CD14-positive monocyte (primary cell): ENCODE measurements around the gene CMTM8. TPM values are rescaled to one million over a fixed set of nuclear protein-coding genes. Genes with fewer than 3 reads are reported as not detected.
A peak's percentile ranks its signal among the peaks of the same experiment; 100 is the strongest.

Experiments
- DNase-seq, 3 donors: peaks; one replicate each; pipeline ENCODE4 v3.0.0-alpha.2; 2011 to 2022
- H2AFZ ChIP-seq: 2 replicates; pipeline ENCODE4 v1.6.0; 2012; ENCODE audit warnings: mild to moderate bottlenecking, low read depth, low read length, inconsistent platforms; ENCODE audit not compliant: insufficient read depth, poor library complexity, severe bottlenecking
- H3K27ac ChIP-seq, 2 donors: 1 replicate in 1 of 2; 2 replicates in 1 of 2; pipeline ENCODE4 v1.5.1; 2012 to 2013; ENCODE audit warnings: low read length in 2 of 2, control low read depth in 1 of 2, inconsistent platforms in 1 of 2, low read depth in 1 of 2, mild to moderate bottlenecking in 1 of 2
- H3K27me3 ChIP-seq, 2 donors: one replicate each; pipeline versions ENCODE4 v1.6.0 to v1.6.1; 2011 to 2013; ENCODE audit warnings: low read length in 2 of 2; ENCODE audit not compliant: control insufficient read depth in 2 of 2, insufficient read depth in 2 of 2
- H3K36me3 ChIP-seq, 2 donors: replicated peaks in 1 of 2; 1 replicate in 1 of 2; 2 replicates in 1 of 2; pipeline versions ENCODE4 v1.5.1 to v1.6.1; 2012 to 2013; ENCODE audit warnings: low read length in 2 of 2, control low read depth in 1 of 2, inconsistent platforms in 1 of 2, mild to moderate bottlenecking in 1 of 2; ENCODE audit not compliant: insufficient read depth in 2 of 2, control insufficient read depth in 1 of 2
- H3K4me1 ChIP-seq, 2 donors: 1 replicate in 1 of 2; 2 replicates in 1 of 2; pipeline versions ENCODE4 v1.5.1 to v1.6.1; 2012 to 2013; ENCODE audit warnings: low read length in 2 of 2, control low read depth in 1 of 2, inconsistent platforms in 1 of 2, mild to moderate bottlenecking in 1 of 2, moderate library complexity in 1 of 2; ENCODE audit not compliant: insufficient read depth in 2 of 2, control insufficient read depth in 1 of 2
- H3K4me2 ChIP-seq: replicated peaks from 2 replicates; pipeline ENCODE3; 2012; ENCODE audit warnings: low read length, moderate library complexity, mild to moderate bottlenecking; ENCODE audit not compliant: poor library complexity, severe bottlenecking; ENCODE audit errors: extremely low read depth
- H3K4me3 ChIP-seq, 3 experiments: fragments of 200-600 bp in 1 of 3; sonication (generic) in 1 of 3; replicated peaks in 1 of 3; 1 replicate in 2 of 3; 2 replicates in 1 of 3; pipeline ENCODE4 v1.5.1; 2011 to 2013; ENCODE audit warnings: low read length in 3 of 3, mild to moderate bottlenecking in 3 of 3, control low read depth in 2 of 3, low read depth in 2 of 3, inconsistent platforms in 1 of 3, moderate library complexity in 1 of 3
- H3K79me2 ChIP-seq: 2 replicates; pipeline ENCODE4 v1.6.0; 2012; ENCODE audit warnings: mild to moderate bottlenecking, control low read depth, inconsistent platforms, low read length, moderate library complexity; ENCODE audit not compliant: insufficient read depth
- H3K9ac ChIP-seq: 2 replicates; pipeline ENCODE4 v1.6.0; 2017; ENCODE audit warnings: low read length, mild to moderate bottlenecking; ENCODE audit not compliant: insufficient read depth, poor library complexity, severe bottlenecking
- H3K9me3 ChIP-seq, 2 donors: replicated peaks in 1 of 2; 1 replicate in 1 of 2; 2 replicates in 1 of 2; pipeline versions ENCODE4 v1.5.1 to v1.6.1; 2012 to 2013; ENCODE audit warnings: low read length in 2 of 2, control low read depth in 1 of 2; ENCODE audit not compliant: control insufficient read depth in 1 of 2, insufficient read depth in 1 of 2
- H4K20me1 ChIP-seq: 2 replicates; pipeline ENCODE4 v1.6.0; 2012; ENCODE audit warnings: mild to moderate bottlenecking, low read length, control low read depth, moderate library complexity; ENCODE audit not compliant: insufficient read depth
- H3K27ac Mint-ChIP-seq, 7 donors: one replicate each; pipeline ENCODE4 v1.8.0; 2020; ENCODE audit warnings: mild to moderate bottlenecking in 7 of 7, mixed read lengths in 7 of 7, moderate library complexity in 6 of 7, inconsistent platforms in 2 of 7
- H3K27me3 Mint-ChIP-seq, 3 donors: one replicate each; pipeline ENCODE4 v1.8.0; 2021 to 2022; ENCODE audit warnings: low read depth in 3 of 3, mild to moderate bottlenecking in 3 of 3, mixed read lengths in 3 of 3, moderate library complexity in 3 of 3, inconsistent platforms in 1 of 3
- H3K36me3 Mint-ChIP-seq, 2 donors: one replicate each; pipeline ENCODE4 v1.8.0; 2020; ENCODE audit warnings: mixed read lengths in 2 of 2, inconsistent platforms in 1 of 2, mild to moderate bottlenecking in 1 of 2
- H3K4me1 Mint-ChIP-seq: one replicate; pipeline ENCODE4 v1.8.0; 2020; ENCODE audit warnings: mild to moderate bottlenecking, mixed read lengths
- H3K4me3 Mint-ChIP-seq, 2 donors: one replicate each; pipeline ENCODE4 v1.8.0; 2020; ENCODE audit warnings: mild to moderate bottlenecking in 2 of 2, mixed read lengths in 2 of 2, moderate library complexity in 1 of 2
- H3K9me3 Mint-ChIP-seq, 7 donors: one replicate each; pipeline ENCODE4 v1.8.0; 2020 to 2022; ENCODE audit warnings: mixed read lengths in 7 of 7, mild to moderate bottlenecking in 6 of 7, moderate library complexity in 6 of 7, inconsistent platforms in 2 of 7
- CTCF ChIP-seq: fragments of 200-600 bp; IDR thresholded peaks from one replicate; pipeline ENCODE4 v1.8.0; 2022; ENCODE audit warnings: antibody characterized with exemption, mild to moderate bottlenecking
- WGBS: methylation state at CpG from one replicate; pipeline ENCODE4 v1.1.5; 2013; ENCODE audit warnings: missing lambda C conversion rate; ENCODE audit not compliant: insufficient coverage; 5-methylcytosine and 5-hydroxymethylcytosine counted together
- intact Hi-C, 2 donors: fragments of 100-400 bp; cut with micrococcal nuclease; formaldehyde crosslinking; loops; one replicate each; pipeline versions ENCODE4 v1.15.0 to v1.15.1; 2023
- polyA plus RNA-seq, 3 donors: library from polyadenylated mRNA; depleted of rRNA in 1 of 3; unstranded in 2 of 3; stranded (reverse) in 1 of 3; fragments of 300-500 nt in 2 of 3; fragments of >200 nt in 1 of 3; fragmentation: Illumina TruSeq in 2 of 3; gene quantifications; 1 replicate in 2 of 3; 2 replicates in 1 of 3; pipeline ENCODE4 v1.2.3, GENCODE V29; 2012 to 2021

Gene CMTM8
- polyA plus RNA-seq, 3 donors: 0.46 to 2.5 (median 0.94) TPM

GRCh38 chr3:32398531-32398930 is 160.1 kb downstream of the CMTM8 start:
- Histone ChIP-seq H3K9ac (peak overlapping the region; percentile 43), H3K27me3 (no peaks in the 10 kb centered on the region), H3K9me3 (no peaks in the 10 kb centered on the region), H3K4me2 (peak overlapping the region; percentile 66), H2AFZ (no peak overlapping the region), H3K36me3 (no peaks in the 10 kb centered on the region), H3K27ac (peak overlapping the region; percentile 81 to 85), H3K4me1 (peaks cover 90 to 100% of the 10 kb centered on the region in 2 donors), H4K20me1 (peaks cover 46% of the 10 kb centered on the region), H3K4me3 (peak overlapping the region in 2 of 3 experiments; percentile 5 to 61), H3K79me2 (peaks cover 99% of the 10 kb centered on the region)
- Mint-ChIP-seq H3K4me1 (peaks cover 90% of the 10 kb centered on the region), H3K36me3 (peaks cover 10 to 14% of the 10 kb centered on the region in 2 donors), H3K4me3 (peak overlapping the region; percentile 77 to 94), H3K27ac (peak overlapping the region; percentile 96 to 100 (median 99)), H3K27me3 (peaks cover 0 to 2% (median 0%) of the 10 kb centered on the region in 3 donors), H3K9me3 (no peaks in the 10 kb centered on the region)
- peak; percentile 63 to 79 (median 79) for DNase-seq
- TF ChIP-seq CTCF: no peak
- 0% methylated on average over 8 of the region's 10 CpGs for WGBS
- intact Hi-C loops: no loop called here

- Histone ChIP-seq H3K27ac (peak overlapping the region; percentile 81 to 85), H4K20me1 (peaks cover 40% of the 10 kb centered on the region), H3K36me3 (no peaks in the 10 kb centered on the region), H3K9me3 (no peaks in the 10 kb centered on the region), H3K9ac (peak overlapping the region; percentile 43), H3K27me3 (no peaks in the 10 kb centered on the region), H3K4me3 (peak overlapping the region in 1 of 3 experiments; percentile 61), H3K4me2 (peak overlapping the region; percentile 66), H2AFZ (no peak overlapping the region), H3K79me2 (peaks cover 99% of the 10 kb centered on the region), H3K4me1 (peaks cover 90 to 100% of the 10 kb centered on the region in 2 donors)
- intact Hi-C loops: no loop called here
- peaks cover 90% of the 10 kb centered on the region for H3K4me1 Mint-ChIP-seq
- H3K4me3 Mint-ChIP-seq: peak overlapping the region; percentile 77 to 94
- H3K27me3 Mint-ChIP-seq: no peaks in the 10 kb centered on the region
- H3K27ac Mint-ChIP-seq: peak overlapping the region; percentile 96 to 100 (median 99)
- WGBS: 83% methylated on average over 1 of the region's 2 CpGs
- H3K9me3 Mint-ChIP-seq: no peaks in the 10 kb centered on the region
- DNase-seq: peak; percentile 51 to 69 (median 53)
- TF ChIP-seq CTCF: peak; percentile 80
- H3K36me3 Mint-ChIP-seq: peaks cover 10 to 14% of the 10 kb centered on the region in 2 donors
These were observed 160.6 kb downstream of the CMTM8 start for GRCh38 chr3:32399030-32399620.
